GM20431 (cell line): ENCODE measurements around the gene SPATA1.
"Not testable (repeated sequence)": the region's sequence is repeated elsewhere in the genome, so short reads cannot be mapped to it uniquely, and the experiment has no call there.

ENCODE experiments used
- in situ Hi-C: fragments of 300-500 bp; cut with MseI, MboI; formaldehyde crosslinking; loops from one replicate; pipeline ENCODE4 v1.15.0; 2020; ENCODE audit warnings: low sequenced_read_pairs; ENCODE audit not compliant: unreplicated experiment

The SPATA1 gene

GRCh38 chr1:84584126-84584525 is 77.9 kb downstream of the SPATA1 start:
- in situ Hi-C loops: no loop called here

- in situ Hi-C loops: no loop called here
Measured at GRCh38 chr1:84585803-84586202, 79.6 kb downstream of the SPATA1 start.

DNA sequence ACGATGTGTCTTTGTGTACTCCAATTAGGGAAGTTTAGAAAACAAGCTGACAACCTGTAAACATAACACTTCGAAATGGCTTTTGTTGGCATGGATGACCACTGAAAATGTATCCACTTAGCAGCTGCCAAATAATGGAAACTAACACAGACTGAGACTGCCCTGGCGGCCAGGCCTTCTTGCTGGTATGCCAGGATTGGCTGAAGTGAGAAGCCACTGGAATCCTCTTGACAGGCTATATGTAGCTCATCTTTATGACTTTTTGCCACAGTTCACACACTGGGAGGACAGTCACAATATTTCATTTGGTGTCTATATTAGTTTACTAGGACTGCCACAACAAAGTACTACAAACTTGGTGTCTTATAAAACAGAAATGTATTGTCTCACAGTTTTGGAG is 80.9 kb downstream of the SPATA1 start:
- in situ Hi-C loops: no loop called here

GRCh38 chr1:84594959-84595358 is 88.8 kb downstream of the SPATA1 start:
- in situ Hi-C loops: not testable (repeated sequence)

GRCh38 chr1:84597011-84597410 is 90.8 kb downstream of the SPATA1 start:
- in situ Hi-C loops: no loop called here

- in situ Hi-C loops: no loop called here
Measured at GRCh38 chr1:84598418-84598817, 92.2 kb downstream of the SPATA1 start.

- in situ Hi-C loops: no loop called here
Measured at GRCh38 chr1:84598846-84599741, 92.9 kb downstream of the SPATA1 start.

DNA sequence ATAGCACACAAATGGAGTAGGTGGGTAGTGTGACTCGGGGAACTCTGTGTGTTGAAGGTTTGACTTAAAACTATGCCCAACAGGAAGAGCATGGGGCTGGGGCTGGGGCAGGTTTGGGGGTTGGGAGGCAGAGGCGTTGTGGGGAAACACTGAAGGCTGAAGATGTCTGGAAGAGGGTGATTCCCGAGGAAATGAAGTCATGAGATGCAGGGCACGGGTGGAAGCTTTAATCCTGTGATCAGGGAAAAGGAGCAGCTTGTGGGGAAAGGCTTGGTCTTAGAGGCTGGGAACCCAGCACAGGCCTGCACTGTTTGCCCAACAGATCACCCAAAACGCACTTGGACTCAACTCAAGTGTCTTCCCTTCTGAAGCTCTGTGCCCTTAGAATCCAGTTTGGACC is 94.6 kb downstream of the SPATA1 start:
- in situ Hi-C loops: no loop called here

GRCh38 chr1:84603223-84603622 is 97.0 kb downstream of the SPATA1 start:
- in situ Hi-C loops: no loop called here

GRCh38 chr1:84603941-84604830 is 98.0 kb downstream of the SPATA1 start:
- in situ Hi-C loops: no loop called here

GRCh38 chr1:84605157-84605556 is 99.0 kb downstream of the SPATA1 start:
- in situ Hi-C loops: no loop called here

DNA sequence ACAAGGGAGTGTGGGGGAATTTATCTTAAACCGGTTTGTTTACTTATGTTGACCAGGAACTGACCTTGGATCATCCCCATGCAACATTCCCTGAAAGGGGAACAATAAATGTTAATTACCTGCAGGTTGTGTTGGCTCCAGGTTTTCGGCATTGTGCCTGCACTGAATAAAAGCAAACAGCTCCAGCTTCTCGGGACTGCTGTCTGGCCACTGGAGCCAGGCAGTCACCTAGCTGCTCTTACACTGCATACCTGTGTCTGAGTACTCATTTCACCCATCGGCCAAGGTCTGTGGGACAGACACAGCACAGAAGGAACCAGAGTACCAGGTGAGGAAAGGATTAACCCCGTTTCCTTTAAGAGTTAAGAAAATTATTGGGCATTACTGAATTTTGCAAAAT is 100.8 kb downstream of the SPATA1 start:
- in situ Hi-C loops: no loop called here

DNA sequence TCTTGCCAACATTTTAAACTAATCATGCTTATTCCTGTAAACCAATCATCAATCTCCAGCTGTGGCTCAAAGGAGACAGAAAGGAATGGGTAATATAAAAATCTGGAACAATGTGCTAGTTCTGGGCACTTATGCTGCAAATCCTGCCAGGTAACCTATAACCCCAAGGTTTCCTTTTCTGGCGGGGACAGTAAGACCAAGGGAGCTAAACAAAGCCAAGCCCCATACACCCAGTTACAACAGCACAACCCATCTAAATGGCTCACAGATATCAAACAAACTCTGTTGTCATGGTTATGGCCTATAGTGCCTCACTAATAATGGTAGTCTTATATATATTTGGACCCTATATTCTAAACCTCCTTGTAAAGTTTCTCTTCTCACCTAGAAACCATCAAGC is 104.9 kb downstream of the SPATA1 start:
- in situ Hi-C loops: no loop called here

- in situ Hi-C loops: no loop called here
Measured at GRCh38 chr1:84611796-84612195, 105.6 kb downstream of the SPATA1 start.

DNA sequence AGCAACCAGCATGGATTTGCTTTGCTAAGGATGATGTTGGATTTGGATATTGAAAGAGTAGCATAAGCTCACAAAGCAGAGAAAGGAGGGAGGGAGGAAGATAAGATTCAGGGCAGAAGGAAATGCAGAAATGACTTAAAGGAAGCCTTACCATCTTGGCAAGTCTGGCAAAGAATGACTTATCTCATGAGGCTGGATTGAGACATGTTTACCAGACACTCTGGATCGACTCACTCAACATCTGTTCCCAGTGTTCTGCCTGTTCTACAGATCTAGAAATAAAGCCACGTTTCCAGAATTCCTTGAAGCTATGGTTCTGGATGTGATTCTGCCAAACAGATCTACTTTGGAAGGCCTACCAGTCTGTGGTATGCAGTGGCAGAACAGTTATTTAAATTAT is 106.8 kb downstream of the SPATA1 start:
- in situ Hi-C loops: no loop called here

DNA sequence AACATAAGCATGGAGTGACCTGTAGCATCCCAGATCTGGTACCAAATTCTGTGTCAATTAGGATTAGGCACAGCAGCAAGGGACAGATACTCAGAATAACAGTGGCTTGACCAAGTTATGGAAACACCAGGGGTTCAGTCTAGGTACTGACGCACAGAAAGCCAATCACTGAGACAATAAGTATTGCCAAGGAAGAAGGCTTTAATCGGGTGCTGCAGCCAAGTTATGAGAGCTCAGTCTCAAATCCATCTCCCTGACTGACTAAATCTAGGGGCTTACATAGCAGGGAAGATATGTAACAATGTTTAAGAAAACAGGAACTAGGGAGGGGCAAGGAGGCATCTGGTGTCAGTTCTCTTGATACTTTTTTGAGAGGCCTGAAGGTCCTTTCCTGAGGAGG is 107.7 kb downstream of the SPATA1 start:
- in situ Hi-C loops: no loop called here

DNA sequence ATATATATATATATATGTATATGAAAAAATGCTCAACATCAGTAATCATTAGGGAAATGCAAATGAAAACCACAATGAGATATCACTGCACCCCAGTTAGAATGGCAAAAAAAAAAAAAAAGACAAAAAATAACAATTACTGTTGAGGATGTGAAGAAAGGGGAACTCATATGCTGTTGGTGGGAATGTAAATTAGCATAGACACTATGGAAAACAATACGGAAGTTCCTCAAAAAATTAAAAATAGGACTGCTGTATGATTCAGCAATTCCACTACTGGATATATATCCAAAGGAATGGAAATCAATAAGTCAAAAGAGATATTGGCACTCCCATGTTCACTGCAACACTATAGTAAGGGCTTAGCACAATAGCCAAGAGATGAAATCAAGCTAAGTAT is 109.6 kb downstream of the SPATA1 start:
- in situ Hi-C loops: no loop called here
